ENCODE data around the gene FOXD4L5. TPM values are rescaled to one million over a fixed set of nuclear protein-coding genes. Genes with fewer than 3 reads are reported as not detected.
"Not testable (repeated sequence)": the region's sequence is repeated elsewhere in the genome, so short reads cannot be mapped to it uniquely, and the experiment has no call there.

The FOXD4L5 gene
- 0.08 TPM for total RNA-seq
- long read RNA-seq: 0 reads

- H3K36me3 ChIP-seq; H3K4me3 ChIP-seq; H3K27me3 ChIP-seq (ENCODE audit: low read depth); intact Hi-C loops (cut with micrococcal nuclease); DNase-seq; H3K27ac ChIP-seq (replicated peaks); H3K4me1 ChIP-seq; H3K9me3 ChIP-seq (replicated peaks): not testable (repeated sequence)
Measured at GRCh38 chr9:65285109-65285508, at the start of gene FOXD4L5. Gene FOXD4L5 (minus strand): TSS chr9:65285209. CDS start chr9:65284377, 832 bp downstream.

- H3K27ac ChIP-seq (replicated peaks); H3K27me3 ChIP-seq (ENCODE audit: low read depth); H3K4me3 ChIP-seq; DNase-seq; H3K36me3 ChIP-seq; H3K9me3 ChIP-seq (replicated peaks); intact Hi-C loops (cut with micrococcal nuclease); H3K4me1 ChIP-seq: not testable (repeated sequence)
Measured at GRCh38 chr9:65283943-65284342, 1.1 kb downstream of the FOXD4L5 start.

DNA sequence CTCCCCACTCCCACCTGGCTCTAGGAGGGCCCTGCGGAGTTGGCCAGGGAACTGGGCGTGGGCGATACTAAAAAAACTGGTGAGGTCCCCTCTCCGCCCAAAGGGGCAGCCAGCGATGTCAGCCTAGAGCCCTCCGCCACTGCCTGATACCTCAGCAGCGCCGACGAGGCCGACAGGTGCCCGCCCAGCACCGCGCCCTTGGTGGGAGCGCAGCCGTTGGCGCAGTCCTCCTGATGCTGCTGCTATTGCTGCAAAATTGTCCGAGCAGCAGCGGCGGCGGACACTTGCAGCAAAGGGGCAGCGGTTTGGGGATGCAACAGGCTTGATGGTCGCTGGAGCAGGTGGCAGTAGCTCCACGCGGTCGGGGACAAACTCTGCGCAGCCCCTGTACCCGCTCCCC, 2.0 kb downstream of the FOXD4L5 start:
- DNase-seq; H3K27me3 ChIP-seq (ENCODE audit: low read depth); H3K4me1 ChIP-seq; H3K36me3 ChIP-seq; intact Hi-C loops (cut with micrococcal nuclease); H3K27ac ChIP-seq (replicated peaks); H3K4me3 ChIP-seq; H3K9me3 ChIP-seq (replicated peaks): not testable (repeated sequence)
